ENCODE data around the gene THRB.
A peak's percentile ranks its signal among the peaks of the same experiment; 100 is the strongest.

THRB gene

DNA sequence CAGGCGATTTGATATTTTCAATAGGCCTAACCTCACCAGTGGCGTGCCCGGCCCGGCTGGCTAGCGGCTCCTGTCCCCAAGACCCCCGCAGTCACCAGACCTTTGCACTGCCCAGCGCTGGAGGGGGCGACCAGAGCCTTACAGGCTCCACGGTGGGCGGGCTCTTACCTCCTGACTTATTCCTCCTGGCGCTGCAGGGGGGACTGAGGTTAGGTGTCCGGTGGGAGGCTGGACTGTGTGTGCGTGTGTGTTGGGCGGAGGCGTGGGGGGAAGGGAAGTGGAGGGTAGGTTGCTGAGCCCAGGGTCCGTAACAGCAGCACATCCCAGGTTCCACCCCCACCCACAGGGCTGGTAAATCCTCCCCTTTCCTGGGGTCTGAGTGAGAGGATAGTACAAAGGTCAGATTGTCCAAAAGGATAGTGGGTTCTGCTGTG lies 27.5 kb upstream of the THRB start (continued):
- TF ChIP-seq, protein P1, sequence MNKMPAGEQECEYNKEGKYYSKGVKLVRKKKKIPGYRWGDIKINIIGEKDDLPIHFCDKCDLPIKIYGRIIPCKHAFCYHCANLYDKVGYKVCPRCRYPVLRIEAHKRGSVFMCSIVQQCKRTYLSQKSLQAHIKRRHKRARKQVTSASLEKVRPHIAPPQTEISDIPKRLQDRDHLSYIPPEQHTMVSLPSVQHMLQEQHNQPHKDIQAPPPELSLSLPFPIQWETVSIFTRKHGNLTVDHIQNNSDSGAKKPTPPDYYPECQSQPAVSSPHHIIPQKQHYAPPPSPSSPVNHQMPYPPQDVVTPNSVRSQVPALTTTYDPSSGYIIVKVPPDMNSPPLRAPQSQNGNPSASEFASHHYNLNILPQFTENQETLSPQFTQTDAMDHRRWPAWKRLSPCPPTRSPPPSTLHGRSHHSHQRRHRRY (tag by site-specific recombination; IDR thresholded peaks at IDR 0.05) = no peak
- no peak for TF ChIP-seq ZSCAN23 (tag by site-specific recombination; IDR thresholded peaks at IDR 0.05)
- TF ChIP-seq ZNF677 (tag by site-specific recombination; IDR thresholded peaks at IDR 0.05) = no peak
- no peak for TF ChIP-seq ZNF175 (tag by site-specific recombination; IDR thresholded peaks at IDR 0.05)
- TF ChIP-seq, protein P2, sequence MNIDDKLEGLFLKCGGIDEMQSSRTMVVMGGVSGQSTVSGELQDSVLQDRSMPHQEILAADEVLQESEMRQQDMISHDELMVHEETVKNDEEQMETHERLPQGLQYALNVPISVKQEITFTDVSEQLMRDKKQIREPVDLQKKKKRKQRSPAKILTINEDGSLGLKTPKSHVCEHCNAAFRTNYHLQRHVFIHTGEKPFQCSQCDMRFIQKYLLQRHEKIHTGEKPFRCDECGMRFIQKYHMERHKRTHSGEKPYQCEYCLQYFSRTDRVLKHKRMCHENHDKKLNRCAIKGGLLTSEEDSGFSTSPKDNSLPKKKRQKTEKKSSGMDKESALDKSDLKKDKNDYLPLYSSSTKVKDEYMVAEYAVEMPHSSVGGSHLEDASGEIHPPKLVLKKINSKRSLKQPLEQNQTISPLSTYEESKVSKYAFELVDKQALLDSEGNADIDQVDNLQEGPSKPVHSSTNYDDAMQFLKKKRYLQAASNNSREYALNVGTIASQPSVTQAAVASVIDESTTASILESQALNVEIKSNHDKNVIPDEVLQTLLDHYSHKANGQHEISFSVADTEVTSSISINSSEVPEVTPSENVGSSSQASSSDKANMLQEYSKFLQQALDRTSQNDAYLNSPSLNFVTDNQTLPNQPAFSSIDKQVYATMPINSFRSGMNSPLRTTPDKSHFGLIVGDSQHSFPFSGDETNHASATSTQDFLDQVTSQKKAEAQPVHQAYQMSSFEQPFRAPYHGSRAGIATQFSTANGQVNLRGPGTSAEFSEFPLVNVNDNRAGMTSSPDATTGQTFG (tag by site-specific recombination; IDR thresholded peaks at IDR 0.05; ENCODE audit: borderline replicate concordance) = no peak
- peak; percentile 47; the same call in 1 of the 2 replicates for TF ChIP-seq ZNF777 (tag by site-specific recombination; IDR thresholded peaks at IDR 0.05; ENCODE audit: borderline replicate concordance)
- TF ChIP-seq, protein P3, sequence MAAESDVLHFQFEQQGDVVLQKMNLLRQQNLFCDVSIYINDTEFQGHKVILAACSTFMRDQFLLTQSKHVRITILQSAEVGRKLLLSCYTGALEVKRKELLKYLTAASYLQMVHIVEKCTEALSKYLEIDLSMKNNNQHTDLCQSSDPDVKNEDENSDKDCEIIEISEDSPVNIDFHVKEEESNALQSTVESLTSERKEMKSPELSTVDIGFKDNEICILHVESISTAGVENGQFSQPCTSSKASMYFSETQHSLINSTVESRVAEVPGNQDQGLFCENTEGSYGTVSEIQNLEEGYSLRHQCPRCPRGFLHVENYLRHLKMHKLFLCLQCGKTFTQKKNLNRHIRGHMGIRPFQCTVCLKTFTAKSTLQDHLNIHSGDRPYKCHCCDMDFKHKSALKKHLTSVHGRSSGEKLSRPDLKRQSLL (tag by site-specific recombination; IDR thresholded peaks at IDR 0.05) = no peak
- TF ChIP-seq ZNF664 (tag by site-specific recombination; IDR thresholded peaks at IDR 0.05) = no peak
- TF ChIP-seq ZNF248 (tag by site-specific recombination; IDR thresholded peaks at IDR 0.05) = no peak
- TF ChIP-seq, protein P4, sequence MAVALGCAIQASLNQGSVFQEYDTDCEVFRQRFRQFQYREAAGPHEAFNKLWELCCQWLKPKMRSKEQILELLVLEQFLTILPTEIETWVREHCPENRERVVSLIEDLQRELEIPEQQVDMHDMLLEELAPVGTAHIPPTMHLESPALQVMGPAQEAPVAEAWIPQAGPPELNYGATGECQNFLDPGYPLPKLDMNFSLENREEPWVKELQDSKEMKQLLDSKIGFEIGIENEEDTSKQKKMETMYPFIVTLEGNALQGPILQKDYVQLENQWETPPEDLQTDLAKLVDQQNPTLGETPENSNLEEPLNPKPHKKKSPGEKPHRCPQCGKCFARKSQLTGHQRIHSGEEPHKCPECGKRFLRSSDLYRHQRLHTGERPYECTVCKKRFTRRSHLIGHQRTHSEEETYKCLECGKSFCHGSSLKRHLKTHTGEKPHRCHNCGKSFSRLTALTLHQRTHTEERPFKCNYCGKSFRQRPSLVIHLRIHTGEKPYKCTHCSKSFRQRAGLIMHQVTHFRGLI (tag by site-specific recombination; IDR thresholded peaks at IDR 0.05) = no peak; the same call in 1 of the 2 replicates
- TF ChIP-seq, protein P5, sequence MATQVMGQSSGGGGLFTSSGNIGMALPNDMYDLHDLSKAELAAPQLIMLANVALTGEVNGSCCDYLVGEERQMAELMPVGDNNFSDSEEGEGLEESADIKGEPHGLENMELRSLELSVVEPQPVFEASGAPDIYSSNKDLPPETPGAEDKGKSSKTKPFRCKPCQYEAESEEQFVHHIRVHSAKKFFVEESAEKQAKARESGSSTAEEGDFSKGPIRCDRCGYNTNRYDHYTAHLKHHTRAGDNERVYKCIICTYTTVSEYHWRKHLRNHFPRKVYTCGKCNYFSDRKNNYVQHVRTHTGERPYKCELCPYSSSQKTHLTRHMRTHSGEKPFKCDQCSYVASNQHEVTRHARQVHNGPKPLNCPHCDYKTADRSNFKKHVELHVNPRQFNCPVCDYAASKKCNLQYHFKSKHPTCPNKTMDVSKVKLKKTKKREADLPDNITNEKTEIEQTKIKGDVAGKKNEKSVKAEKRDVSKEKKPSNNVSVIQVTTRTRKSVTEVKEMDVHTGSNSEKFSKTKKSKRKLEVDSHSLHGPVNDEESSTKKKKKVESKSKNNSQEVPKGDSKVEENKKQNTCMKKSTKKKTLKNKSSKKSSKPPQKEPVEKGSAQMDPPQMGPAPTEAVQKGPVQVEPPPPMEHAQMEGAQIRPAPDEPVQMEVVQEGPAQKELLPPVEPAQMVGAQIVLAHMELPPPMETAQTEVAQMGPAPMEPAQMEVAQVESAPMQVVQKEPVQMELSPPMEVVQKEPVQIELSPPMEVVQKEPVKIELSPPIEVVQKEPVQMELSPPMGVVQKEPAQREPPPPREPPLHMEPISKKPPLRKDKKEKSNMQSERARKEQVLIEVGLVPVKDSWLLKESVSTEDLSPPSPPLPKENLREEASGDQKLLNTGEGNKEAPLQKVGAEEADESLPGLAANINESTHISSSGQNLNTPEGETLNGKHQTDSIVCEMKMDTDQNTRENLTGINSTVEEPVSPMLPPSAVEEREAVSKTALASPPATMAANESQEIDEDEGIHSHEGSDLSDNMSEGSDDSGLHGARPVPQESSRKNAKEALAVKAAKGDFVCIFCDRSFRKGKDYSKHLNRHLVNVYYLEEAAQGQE (tag by site-specific recombination; IDR thresholded peaks at IDR 0.05) = no peak
- no peak for TF ChIP-seq ZNF658 (tag by site-specific recombination; IDR thresholded peaks at IDR 0.05)
- TF ChIP-seq, protein P6, sequence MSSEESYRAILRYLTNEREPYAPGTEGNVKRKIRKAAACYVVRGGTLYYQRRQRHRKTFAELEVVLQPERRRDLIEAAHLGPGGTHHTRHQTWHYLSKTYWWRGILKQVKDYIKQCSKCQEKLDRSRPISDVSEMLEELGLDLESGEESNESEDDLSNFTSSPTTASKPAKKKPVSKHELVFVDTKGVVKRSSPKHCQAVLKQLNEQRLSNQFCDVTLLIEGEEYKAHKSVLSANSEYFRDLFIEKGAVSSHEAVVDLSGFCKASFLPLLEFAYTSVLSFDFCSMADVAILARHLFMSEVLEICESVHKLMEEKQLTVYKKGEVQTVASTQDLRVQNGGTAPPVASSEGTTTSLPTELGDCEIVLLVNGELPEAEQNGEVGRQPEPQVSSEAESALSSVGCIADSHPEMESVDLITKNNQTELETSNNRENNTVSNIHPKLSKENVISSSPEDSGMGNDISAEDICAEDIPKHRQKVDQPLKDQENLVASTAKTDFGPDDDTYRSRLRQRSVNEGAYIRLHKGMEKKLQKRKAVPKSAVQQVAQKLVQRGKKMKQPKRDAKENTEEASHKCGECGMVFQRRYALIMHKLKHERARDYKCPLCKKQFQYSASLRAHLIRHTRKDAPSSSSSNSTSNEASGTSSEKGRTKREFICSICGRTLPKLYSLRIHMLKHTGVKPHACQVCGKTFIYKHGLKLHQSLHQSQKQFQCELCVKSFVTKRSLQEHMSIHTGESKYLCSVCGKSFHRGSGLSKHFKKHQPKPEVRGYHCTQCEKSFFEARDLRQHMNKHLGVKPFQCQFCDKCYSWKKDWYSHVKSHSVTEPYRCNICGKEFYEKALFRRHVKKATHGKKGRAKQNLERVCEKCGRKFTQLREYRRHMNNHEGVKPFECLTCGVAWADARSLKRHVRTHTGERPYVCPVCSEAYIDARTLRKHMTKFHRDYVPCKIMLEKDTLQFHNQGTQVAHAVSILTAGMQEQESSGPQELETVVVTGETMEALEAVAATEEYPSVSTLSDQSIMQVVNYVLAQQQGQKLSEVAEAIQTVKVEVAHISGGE (tag by site-specific recombination; conservative IDR thresholded peaks at IDR 0.05; ENCODE audit: low read depth) = no peak
- no peak for TF ChIP-seq SETDB1 (IDR thresholded peaks at IDR 0.05; ENCODE audit: insufficient read length, low read length)
- TF ChIP-seq, protein P7, sequence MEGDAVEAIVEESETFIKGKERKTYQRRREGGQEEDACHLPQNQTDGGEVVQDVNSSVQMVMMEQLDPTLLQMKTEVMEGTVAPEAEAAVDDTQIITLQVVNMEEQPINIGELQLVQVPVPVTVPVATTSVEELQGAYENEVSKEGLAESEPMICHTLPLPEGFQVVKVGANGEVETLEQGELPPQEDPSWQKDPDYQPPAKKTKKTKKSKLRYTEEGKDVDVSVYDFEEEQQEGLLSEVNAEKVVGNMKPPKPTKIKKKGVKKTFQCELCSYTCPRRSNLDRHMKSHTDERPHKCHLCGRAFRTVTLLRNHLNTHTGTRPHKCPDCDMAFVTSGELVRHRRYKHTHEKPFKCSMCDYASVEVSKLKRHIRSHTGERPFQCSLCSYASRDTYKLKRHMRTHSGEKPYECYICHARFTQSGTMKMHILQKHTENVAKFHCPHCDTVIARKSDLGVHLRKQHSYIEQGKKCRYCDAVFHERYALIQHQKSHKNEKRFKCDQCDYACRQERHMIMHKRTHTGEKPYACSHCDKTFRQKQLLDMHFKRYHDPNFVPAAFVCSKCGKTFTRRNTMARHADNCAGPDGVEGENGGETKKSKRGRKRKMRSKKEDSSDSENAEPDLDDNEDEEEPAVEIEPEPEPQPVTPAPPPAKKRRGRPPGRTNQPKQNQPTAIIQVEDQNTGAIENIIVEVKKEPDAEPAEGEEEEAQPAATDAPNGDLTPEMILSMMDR (tag by site-specific recombination; IDR thresholded peaks at IDR 0.05) = 0 out of 2 replicates have a peak, but pooled peaks have one; percentile 6
- TF ChIP-seq, protein P8, sequence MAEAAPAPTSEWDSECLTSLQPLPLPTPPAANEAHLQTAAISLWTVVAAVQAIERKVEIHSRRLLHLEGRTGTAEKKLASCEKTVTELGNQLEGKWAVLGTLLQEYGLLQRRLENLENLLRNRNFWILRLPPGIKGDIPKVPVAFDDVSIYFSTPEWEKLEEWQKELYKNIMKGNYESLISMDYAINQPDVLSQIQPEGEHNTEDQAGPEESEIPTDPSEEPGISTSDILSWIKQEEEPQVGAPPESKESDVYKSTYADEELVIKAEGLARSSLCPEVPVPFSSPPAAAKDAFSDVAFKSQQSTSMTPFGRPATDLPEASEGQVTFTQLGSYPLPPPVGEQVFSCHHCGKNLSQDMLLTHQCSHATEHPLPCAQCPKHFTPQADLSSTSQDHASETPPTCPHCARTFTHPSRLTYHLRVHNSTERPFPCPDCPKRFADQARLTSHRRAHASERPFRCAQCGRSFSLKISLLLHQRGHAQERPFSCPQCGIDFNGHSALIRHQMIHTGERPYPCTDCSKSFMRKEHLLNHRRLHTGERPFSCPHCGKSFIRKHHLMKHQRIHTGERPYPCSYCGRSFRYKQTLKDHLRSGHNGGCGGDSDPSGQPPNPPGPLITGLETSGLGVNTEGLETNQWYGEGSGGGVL (tag by site-specific recombination; IDR thresholded peaks at IDR 0.05) = peak; percentile 86
- no peak for TF ChIP-seq IKZF3 (tag by site-specific recombination; IDR thresholded peaks at IDR 0.05)
- TF ChIP-seq HOXC10 (CRISPR knock-in tag; IDR thresholded peaks at IDR 0.05) = no peak
- TF ChIP-seq RBAK (tag by site-specific recombination; IDR thresholded peaks at IDR 0.05) = no peak
- no peak for TF ChIP-seq ZNF121 (tag by site-specific recombination; IDR thresholded peaks at IDR 0.05)
- TF ChIP-seq ZNF292 (tag by site-specific recombination; IDR thresholded peaks at IDR 0.05; ENCODE audit: borderline replicate concordance, low read depth) = no peak
- no peak for TF ChIP-seq ZSCAN30 (tag by site-specific recombination; IDR thresholded peaks at IDR 0.05)
- no peak for TF ChIP-seq GLI4 (tag by site-specific recombination; IDR thresholded peaks at IDR 0.05)
